Gastroesophageal sphincter (tissue), 4 donors: ENCODE results near the gene DUS1L. TPM values are rescaled to one million over a fixed set of nuclear protein-coding genes. Genes with fewer than 3 reads are reported as not detected.

Source experiments
- ATAC-seq: fragments of 150-250 bp; one replicate; pipeline ENCODE4 v1.9.1; 2016; ENCODE audit warnings: mild to moderate bottlenecking, moderate library complexity
- H3K27ac ChIP-seq, 4 donors: fragments of 200-600 bp; sonication (generic) in 3 of 4; 1 replicate in 3 of 4; 2 replicates in 1 of 4; pipeline ENCODE4 v1.5.1; 2016 to 2019
- H3K27me3 ChIP-seq: fragments of 200-600 bp; sonication (generic); one replicate; pipeline ENCODE4 v1.5.1; 2019
- H3K36me3 ChIP-seq, 2 donors: fragments of 200-600 bp; sonication (generic); one replicate each; pipeline ENCODE4 v1.5.1; 2019; ENCODE audit warnings: control low read depth in 1 of 2
- H3K4me1 ChIP-seq, 3 donors: fragments of 200-600 bp; sonication (generic); 1 replicate in 2 of 3; 2 replicates in 1 of 3; pipeline ENCODE4 v1.5.1; 2016 to 2019; ENCODE audit warnings: control low read depth in 2 of 3
- H3K4me3 ChIP-seq, 2 donors: fragments of 200-600 bp; sonication (generic); one replicate each; pipeline ENCODE4 v1.5.1; 2019; ENCODE audit warnings: mild to moderate bottlenecking in 1 of 2, moderate library complexity in 1 of 2
- H3K9me3 ChIP-seq, 3 donors: fragments of 200-600 bp; sonication (generic); one replicate each; pipeline ENCODE4 v1.5.1; 2017 to 2019; ENCODE audit warnings: control low read depth in 2 of 3
- EP300 ChIP-seq: sonication (generic); formaldehyde crosslinking; IDR thresholded peaks from one replicate; pipeline ENCODE4 v1.6.1; 2017; ENCODE audit warnings: antibody characterized with exemption, mild to moderate bottlenecking
- POLR2A ChIP-seq, 2 donors: fragments of 450-650 bp; IDR thresholded peaks; one replicate each; pipeline ENCODE4 v1.6.1; 2017; ENCODE audit warnings: antibody characterized with exemption in 2 of 2, mild to moderate bottlenecking in 2 of 2, moderate library complexity in 1 of 2
- POLR2AphosphoS5 ChIP-seq: sonication (generic); formaldehyde crosslinking; IDR thresholded peaks from one replicate; pipeline ENCODE4 v1.6.1; 2017; ENCODE audit warnings: antibody characterized with exemption
- WGBS, 2 donors: methylation state at CpG; one replicate each; pipeline ENCODE4 v1.1.5; 2018; ENCODE audit warnings: low coverage in 1 of 2; 5-methylcytosine and 5-hydroxymethylcytosine counted together
- total RNA-seq, 4 donors: library from RNA; depleted of rRNA; stranded (reverse); fragments of >200 nt; gene quantifications; one replicate each; pipeline ENCODE4 v1.1.0, GENCODE V29; 2016
- TF ChIP-seq, protein P1 (sequence below), 4 experiments: fragments of 200-600 bp in 2 of 4; fragments of 450-650 bp in 2 of 4; sonication (generic) in 1 of 4; IDR thresholded peaks; one replicate each; pipeline ENCODE4 v1.5.1; 2017 to 2019; ENCODE audit warnings: antibody characterized with exemption in 4 of 4, mild to moderate bottlenecking in 2 of 4, moderate library complexity in 2 of 4

Gene DUS1L
- total RNA-seq, 4 donors from 2014 or later: 35.8 to 62.8 (median 52.9) TPM

DNA sequence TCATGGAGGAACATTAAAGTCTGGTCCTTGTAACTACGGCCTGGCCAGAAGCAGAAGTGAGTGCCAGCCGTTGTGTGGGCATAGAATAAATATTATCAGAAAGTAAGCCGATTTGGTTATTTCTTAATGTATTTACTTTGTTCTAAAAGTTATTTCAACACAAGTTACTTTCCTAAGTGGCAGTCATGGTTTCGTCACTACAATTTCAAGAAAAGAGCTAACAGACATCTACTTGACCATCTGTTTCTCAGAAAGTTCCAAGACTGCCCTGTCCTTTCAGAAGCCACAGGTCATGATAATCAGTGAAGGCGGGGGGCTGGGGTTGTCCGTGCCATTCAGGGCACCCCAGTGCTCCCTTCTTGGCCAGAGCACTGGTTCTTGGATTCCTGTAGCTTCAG, 47.3 kb upstream of the DUS1L start:
- H3K9me3 ChIP-seq: no peaks in the 10 kb centered on the region
- ATAC-seq: no peak
- no peak overlapping the region for H3K27ac ChIP-seq
- TF ChIP-seq, protein P1, sequence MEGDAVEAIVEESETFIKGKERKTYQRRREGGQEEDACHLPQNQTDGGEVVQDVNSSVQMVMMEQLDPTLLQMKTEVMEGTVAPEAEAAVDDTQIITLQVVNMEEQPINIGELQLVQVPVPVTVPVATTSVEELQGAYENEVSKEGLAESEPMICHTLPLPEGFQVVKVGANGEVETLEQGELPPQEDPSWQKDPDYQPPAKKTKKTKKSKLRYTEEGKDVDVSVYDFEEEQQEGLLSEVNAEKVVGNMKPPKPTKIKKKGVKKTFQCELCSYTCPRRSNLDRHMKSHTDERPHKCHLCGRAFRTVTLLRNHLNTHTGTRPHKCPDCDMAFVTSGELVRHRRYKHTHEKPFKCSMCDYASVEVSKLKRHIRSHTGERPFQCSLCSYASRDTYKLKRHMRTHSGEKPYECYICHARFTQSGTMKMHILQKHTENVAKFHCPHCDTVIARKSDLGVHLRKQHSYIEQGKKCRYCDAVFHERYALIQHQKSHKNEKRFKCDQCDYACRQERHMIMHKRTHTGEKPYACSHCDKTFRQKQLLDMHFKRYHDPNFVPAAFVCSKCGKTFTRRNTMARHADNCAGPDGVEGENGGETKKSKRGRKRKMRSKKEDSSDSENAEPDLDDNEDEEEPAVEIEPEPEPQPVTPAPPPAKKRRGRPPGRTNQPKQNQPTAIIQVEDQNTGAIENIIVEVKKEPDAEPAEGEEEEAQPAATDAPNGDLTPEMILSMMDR (IDR thresholded peaks at IDR 0.05): no peak
- TF ChIP-seq POLR2A (IDR thresholded peaks at IDR 0.05) (no peak), EP300 (no peak), POLR2AphosphoS5 (no peak)
- peaks cover 0 to 39% of the 10 kb centered on the region in 2 donors for H3K36me3 ChIP-seq
- H3K4me3 ChIP-seq: no peak overlapping the region
- WGBS, 2 donors: 74 to 87% methylated on average over 2 to 6 of the region's 6 CpGs
- H3K27me3 ChIP-seq: no peaks in the 10 kb centered on the region
- no peaks in the 10 kb centered on the region for H3K4me1 ChIP-seq

DNA sequence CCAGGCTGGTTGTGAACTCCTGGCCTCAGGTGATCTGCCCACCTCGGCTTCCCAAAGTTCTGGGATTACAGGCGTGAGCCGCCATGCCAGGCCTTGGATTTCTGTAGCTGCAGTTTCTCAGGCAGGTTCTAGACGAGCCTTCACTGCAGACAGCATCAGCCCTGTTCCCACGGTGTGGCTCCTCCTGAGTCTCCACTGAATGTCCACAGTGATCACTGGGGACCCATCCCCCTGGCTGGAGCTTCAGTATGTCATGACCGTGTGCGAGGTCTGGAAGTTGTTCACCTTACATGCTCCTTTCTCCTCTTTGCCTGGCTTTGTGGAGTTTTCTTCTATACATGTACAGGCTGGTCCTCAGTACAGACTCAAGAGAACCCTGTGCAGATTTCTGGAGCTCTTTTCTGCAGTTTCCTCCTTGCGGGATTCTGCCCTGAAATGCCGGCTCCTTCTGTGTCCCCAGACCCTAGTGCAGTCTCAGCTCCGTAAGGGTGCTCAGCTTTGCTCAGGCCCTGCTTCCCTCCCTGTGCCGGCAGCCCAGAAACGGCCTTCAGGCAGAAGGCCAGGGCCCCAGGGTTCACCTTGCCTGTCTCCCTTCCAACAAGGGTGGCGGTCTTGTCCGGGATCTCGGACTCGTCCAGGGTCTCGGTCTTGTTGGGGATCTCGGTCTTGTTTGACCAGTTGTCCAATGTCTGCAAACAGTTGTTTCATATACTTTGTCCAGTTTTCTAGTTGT, 46.7 kb upstream of the DUS1L start:
- TF ChIP-seq EP300: no peak
- TF ChIP-seq, protein P1 (IDR thresholded peaks at IDR 0.05): no peak
- no peak for TF ChIP-seq POLR2AphosphoS5
- no peak for TF ChIP-seq POLR2A (IDR thresholded peaks at IDR 0.05)
- H3K4me1 ChIP-seq: peaks cover 0 to 3% (median 0%) of the 10 kb centered on the region in 3 donors
- 81 to 90% methylated on average over 2 to 7 of the region's 18 CpGs for WGBS, 2 donors
- H3K27me3 ChIP-seq: no peaks in the 10 kb centered on the region
- H3K9me3 ChIP-seq: no peaks in the 10 kb centered on the region
- no peak overlapping the region for H3K27ac ChIP-seq
- H3K36me3 ChIP-seq: peaks cover 0 to 37% of the 10 kb centered on the region in 2 donors
- ATAC-seq: no peak
- H3K4me3 ChIP-seq: no peak overlapping the region

DNA sequence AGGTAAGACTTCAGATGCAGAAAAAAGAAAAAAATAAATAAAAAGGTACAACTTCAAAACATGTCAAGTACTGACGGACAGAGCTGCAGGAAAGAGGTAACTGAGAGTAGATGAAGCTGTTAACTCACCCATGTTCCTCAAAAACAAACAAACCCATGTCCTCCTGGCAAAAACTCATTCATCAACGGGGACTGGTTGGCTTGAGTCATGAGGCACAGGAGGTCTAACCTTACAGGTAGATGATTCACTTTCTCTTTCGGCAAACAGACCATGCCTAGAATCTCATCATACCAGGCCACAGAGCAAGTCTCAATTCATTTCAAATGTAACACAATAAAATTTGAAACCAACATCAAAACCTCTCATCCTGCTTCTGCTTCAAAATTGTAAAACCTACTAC, 44.7 kb upstream of the DUS1L start:
- Histone ChIP-seq H3K36me3 (peaks cover 0 to 32% of the 10 kb centered on the region in 2 donors), H3K27ac (no peak overlapping the region), H3K9me3 (no peaks in the 10 kb centered on the region), H3K4me3 (no peak overlapping the region), H3K4me1 (peaks cover 0 to 23% (median 16%) of the 10 kb centered on the region in 3 donors), H3K27me3 (no peaks in the 10 kb centered on the region)
- no peak for TF ChIP-seq EP300
- TF ChIP-seq, protein P1 (IDR thresholded peaks at IDR 0.05): no peak
- no peak for TF ChIP-seq POLR2AphosphoS5
- TF ChIP-seq POLR2A (IDR thresholded peaks at IDR 0.05): no peak
- 78 to 93% methylated on average over 2 to 3 of the region's 3 CpGs for WGBS, 2 donors
- ATAC-seq: no peak

DNA sequence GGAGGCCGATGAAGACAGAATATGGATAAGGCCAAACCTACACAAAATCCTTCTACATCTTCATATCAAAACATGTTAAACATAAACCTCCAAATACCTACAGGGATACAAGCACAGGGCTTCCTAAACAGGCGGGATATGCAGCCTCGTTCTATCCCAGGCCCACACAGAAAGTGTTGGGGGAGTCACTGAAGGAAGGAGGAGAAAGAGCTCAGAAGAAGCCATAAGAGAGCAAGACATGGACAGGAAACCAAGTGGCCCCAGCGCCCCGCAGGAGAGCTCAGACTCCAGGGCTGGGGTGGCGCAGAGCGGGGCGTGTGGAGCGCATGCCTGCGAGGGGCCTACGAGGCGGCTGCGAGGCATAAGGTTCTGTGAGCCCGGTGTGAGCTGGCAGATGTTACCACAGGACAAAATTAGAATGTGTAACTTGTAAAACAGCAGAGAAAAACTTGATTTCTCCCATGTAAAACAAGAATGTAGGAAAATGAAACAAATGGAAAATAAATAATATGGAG, 43.4 kb upstream of the DUS1L start:
- H3K27ac ChIP-seq: no peak overlapping the region

More for the DNA sequence above, 43.4 kb upstream of the DUS1L start:
- TF ChIP-seq, protein P1 (IDR thresholded peaks at IDR 0.05): no peak
- no peak for TF ChIP-seq POLR2AphosphoS5
- TF ChIP-seq POLR2A (IDR thresholded peaks at IDR 0.05): no peak
- TF ChIP-seq EP300: no peak
- WGBS, 2 donors: 94% methylated on average over 12 of the region's 14 CpGs; no CpG with 5 or more reads in 1 of the 2 donors
- no peaks in the 10 kb centered on the region for H3K9me3 ChIP-seq
- no peaks in the 10 kb centered on the region for H3K27me3 ChIP-seq
- no peak for ATAC-seq
- peaks cover 0 to 23% of the 10 kb centered on the region in 2 donors for H3K36me3 ChIP-seq
- H3K4me1 ChIP-seq: peaks cover 0 to 36% (median 18%) of the 10 kb centered on the region in 3 donors
- H3K4me3 ChIP-seq: no peak overlapping the region
